Measurements from ENCODE around the gene PCDHGA2.
"Not testable (repeated sequence)": the region's sequence is repeated elsewhere in the genome, so short reads cannot be mapped to it uniquely, and the experiment has no call there.

The PCDHGA2 gene

DNA sequence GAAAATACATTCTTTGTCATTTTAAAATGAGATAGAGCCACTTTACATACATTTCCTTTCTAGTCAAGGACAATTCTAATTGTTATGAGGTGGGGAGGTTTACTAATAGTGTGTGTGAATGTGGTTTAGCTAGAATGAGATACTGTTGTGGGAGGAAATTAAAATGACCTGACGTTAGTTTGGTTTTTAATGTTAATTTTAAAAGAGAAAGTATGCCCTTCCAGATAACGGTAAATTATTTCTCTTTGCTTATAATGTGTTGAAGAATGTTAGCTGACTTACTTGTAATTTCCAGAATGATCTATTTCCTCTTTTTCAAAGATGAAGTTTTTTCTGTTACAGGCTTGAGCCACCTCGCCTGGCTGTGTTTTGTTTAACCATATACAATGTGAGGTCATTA lies 16.3 kb upstream of the PCDHGA2 start:
- no peaks in the 10 kb centered on the region for H3K27me3 ChIP-seq (ENCODE audit: insufficient read depth, low read depth)
- TF ChIP-seq, protein P1, sequence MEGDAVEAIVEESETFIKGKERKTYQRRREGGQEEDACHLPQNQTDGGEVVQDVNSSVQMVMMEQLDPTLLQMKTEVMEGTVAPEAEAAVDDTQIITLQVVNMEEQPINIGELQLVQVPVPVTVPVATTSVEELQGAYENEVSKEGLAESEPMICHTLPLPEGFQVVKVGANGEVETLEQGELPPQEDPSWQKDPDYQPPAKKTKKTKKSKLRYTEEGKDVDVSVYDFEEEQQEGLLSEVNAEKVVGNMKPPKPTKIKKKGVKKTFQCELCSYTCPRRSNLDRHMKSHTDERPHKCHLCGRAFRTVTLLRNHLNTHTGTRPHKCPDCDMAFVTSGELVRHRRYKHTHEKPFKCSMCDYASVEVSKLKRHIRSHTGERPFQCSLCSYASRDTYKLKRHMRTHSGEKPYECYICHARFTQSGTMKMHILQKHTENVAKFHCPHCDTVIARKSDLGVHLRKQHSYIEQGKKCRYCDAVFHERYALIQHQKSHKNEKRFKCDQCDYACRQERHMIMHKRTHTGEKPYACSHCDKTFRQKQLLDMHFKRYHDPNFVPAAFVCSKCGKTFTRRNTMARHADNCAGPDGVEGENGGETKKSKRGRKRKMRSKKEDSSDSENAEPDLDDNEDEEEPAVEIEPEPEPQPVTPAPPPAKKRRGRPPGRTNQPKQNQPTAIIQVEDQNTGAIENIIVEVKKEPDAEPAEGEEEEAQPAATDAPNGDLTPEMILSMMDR (conservative IDR thresholded peaks at IDR 0.05; ENCODE audit: low read depth, low read length), result no peak
- H2AFZ ChIP-seq (ENCODE audit: low read depth), result no peak overlapping the region
- no peaks in the 10 kb centered on the region for H3K4me1 ChIP-seq (ENCODE audit: low read depth, poor library complexity, severe bottlenecking)
- H3K9ac ChIP-seq, result no peak overlapping the region
- H3K79me2 ChIP-seq (ENCODE audit: insufficient read depth, low read depth), result peaks cover 30% of the 10 kb centered on the region
- no peak overlapping the region for H3K4me2 ChIP-seq
- H3K27ac ChIP-seq, result no peak overlapping the region
- peaks cover 9% of the 10 kb centered on the region; the same call in 1 of the 2 replicates for H3K36me3 ChIP-seq (ENCODE audit: insufficient read depth)
- no peaks in the 10 kb centered on the region for H4K20me1 ChIP-seq (ENCODE audit: insufficient read depth)
- no peak overlapping the region for H3K4me3 ChIP-seq (IDR thresholded peaks at IDR 0.05; ENCODE audit: insufficient read depth, low read depth, low read length)

DNA sequence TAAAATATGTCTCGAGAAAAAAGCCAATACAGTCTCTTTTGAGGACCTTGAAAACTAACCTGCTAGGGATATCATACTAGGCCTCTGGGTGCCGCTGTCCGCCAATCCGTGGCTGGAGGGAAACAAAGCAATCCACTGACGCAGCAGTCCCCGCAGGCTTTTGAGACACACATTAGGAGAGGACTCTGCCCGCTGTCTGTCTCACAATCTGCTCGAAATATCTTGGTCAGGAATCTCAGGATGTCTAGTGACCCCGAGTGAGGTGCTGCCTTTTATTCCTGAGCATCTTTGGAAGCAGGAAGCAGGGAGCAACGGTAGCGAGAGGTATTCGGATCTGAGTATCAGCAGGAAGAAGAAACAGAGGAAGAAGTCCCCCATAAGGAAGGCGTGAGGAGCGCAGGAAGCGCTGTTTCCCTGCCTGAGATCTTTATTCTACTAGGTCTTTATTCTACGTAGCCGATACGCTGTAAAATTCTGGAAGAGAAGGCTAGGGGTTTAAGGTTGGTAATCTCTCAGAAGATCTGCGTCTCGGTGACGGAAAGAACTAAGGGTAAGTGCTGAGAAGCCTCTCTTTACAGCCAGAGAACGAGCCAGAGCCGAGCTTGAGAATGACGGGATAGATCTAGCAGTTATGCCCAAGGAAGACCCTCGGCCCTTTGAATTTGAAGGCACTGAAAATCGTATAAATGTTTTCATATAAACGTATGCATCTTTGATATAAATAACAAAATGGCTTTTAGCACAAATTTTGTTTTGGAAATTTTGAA lies 12.3 kb upstream of the PCDHGA2 start:
- Histone ChIP-seq H3K27ac (peak overlapping the region; percentile 34; the same call in 1 of the 2 replicates), H3K36me3 (ENCODE audit: insufficient read depth) (no peaks in the 10 kb centered on the region), H2AFZ (ENCODE audit: low read depth) (peak overlapping the region; percentile 64), H3K79me2 (ENCODE audit: insufficient read depth, low read depth) (no peaks in the 10 kb centered on the region), H4K20me1 (ENCODE audit: insufficient read depth) (no peaks in the 10 kb centered on the region), H3K4me1 (ENCODE audit: low read depth, poor library complexity, severe bottlenecking) (no peaks in the 10 kb centered on the region), H3K4me3 (IDR thresholded peaks at IDR 0.05; ENCODE audit: insufficient read depth, low read depth, low read length) (no peak overlapping the region), H3K4me2 (peak overlapping the region; percentile 28; the same call in 1 of the 2 replicates), H3K27me3 (ENCODE audit: insufficient read depth, low read depth) (no peaks in the 10 kb centered on the region), H3K9ac (peak overlapping the region; percentile 55; the same call in 1 of the 2 replicates)
- TF ChIP-seq, protein P1 (conservative IDR thresholded peaks at IDR 0.05; ENCODE audit: low read depth, low read length), result 0 out of 2 replicates have a peak, but pooled peaks have one; percentile 15

DNA sequence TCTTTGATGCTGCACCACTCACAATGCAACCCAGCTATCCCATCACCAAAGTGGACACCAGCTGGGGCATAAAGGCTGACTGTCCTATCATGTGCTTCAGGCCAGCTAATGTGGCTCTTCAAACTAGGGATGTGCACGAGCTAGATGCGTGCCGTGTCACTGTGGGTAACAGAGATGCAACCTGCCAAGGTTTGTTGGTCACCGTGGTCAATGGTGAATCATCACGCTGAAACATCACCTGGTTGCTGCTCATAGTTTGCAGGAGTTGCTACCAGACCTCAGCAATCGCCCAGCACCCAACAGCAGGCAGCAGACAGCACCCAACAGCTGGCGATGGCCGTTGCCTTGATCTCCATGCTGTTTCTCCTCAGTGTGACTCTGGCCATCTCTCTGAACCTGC lies 10.3 kb upstream of the PCDHGA2 start:
- Histone ChIP-seq H2AFZ (ENCODE audit: low read depth) (no peak overlapping the region), H3K79me2 (ENCODE audit: insufficient read depth, low read depth) (no peaks in the 10 kb centered on the region), H4K20me1 (ENCODE audit: insufficient read depth) (no peaks in the 10 kb centered on the region), H3K4me2 (no peak overlapping the region), H3K27me3 (ENCODE audit: insufficient read depth, low read depth) (no peaks in the 10 kb centered on the region), H3K4me3 (IDR thresholded peaks at IDR 0.05; ENCODE audit: insufficient read depth, low read depth, low read length) (no peak overlapping the region), H3K27ac (no peak overlapping the region), H3K9ac (no peak overlapping the region), H3K36me3 (ENCODE audit: insufficient read depth) (no peaks in the 10 kb centered on the region), H3K4me1 (ENCODE audit: low read depth, poor library complexity, severe bottlenecking) (no peaks in the 10 kb centered on the region)
- TF ChIP-seq, protein P1 (conservative IDR thresholded peaks at IDR 0.05; ENCODE audit: low read depth, low read length), result no peak

DNA sequence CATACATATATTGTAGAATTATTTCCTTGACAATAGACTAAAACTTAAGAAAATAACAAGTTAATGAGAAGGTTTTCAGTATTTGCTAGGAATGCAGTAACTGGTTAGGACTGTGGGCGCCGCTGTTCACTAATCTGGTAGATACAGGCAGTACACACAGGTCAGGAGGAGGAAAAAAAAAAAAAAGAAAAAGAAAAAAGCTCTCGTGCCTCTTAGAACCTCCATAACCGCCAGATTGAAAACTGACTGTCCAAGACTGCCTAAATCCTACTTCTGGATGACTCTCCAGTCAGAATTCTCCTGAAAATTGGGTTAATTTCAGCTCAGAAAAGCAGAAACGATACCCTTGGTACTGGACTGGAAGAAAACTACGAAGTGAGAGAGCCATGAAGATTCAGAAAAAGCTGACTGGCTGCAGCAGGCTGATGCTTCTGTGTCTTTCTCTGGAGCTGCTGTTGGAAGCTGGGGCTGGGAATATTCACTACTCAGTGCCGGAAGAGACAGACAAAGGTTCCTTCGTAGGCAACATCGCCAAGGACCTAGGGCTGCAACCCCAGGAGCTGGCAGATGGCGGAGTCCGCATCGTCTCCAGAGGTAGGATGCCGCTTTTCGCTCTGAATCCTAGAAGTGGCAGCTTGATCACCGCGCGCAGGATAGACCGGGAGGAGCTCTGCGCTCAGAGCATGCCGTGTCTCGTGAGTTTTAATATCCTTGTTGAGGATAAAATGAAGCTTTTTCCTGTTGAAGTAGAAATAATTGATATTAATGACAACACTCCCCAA lies 8.1 kb upstream of the PCDHGA2 start, which contains the start of gene PCDHGA1:
PCDHGA1 (plus strand) TSS at position 216 of the 782 bp plus-strand sequence.
- H2AFZ ChIP-seq (ENCODE audit: low read depth), result no peak within 1 kb of the TSS
- no peaks in the 10 kb centered on the region for H3K79me2 ChIP-seq (ENCODE audit: insufficient read depth, low read depth)
- H3K4me1 ChIP-seq (ENCODE audit: low read depth, poor library complexity, severe bottlenecking), result no peaks in the 10 kb centered on the region
- H3K27me3 ChIP-seq (ENCODE audit: insufficient read depth, low read depth), result no peaks in the 10 kb centered on the region
- TF ChIP-seq, protein P1 (conservative IDR thresholded peaks at IDR 0.05; ENCODE audit: low read depth, low read length), result no peak
- no peaks in the 10 kb centered on the region for H4K20me1 ChIP-seq (ENCODE audit: insufficient read depth)
- H3K4me3 ChIP-seq (IDR thresholded peaks at IDR 0.05; ENCODE audit: insufficient read depth, low read depth, low read length), result no peak within 1 kb of the TSS
- no peak within 1 kb of the TSS for H3K9ac ChIP-seq
- H3K36me3 ChIP-seq (ENCODE audit: insufficient read depth), result no peaks in the 10 kb centered on the region
- no peak within 1 kb of the TSS for H3K4me2 ChIP-seq
- H3K27ac ChIP-seq, result no peak within 1 kb of the TSS

DNA sequence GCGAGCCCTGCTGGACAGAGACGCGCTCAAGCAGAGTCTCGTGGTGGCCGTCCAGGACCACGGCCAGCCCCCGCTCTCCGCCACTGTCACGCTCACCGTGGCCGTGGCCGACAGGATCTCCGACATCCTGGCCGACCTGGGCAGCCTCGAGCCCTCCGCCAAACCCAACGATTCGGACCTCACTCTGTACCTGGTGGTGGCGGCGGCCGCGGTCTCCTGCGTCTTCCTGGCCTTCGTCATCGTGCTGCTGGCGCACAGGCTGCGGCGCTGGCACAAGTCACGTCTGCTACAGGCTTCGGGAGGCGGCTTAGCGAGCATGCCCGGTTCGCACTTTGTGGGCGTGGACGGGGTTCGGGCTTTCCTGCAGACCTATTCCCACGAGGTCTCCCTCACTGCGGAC lies 6.0 kb upstream of the PCDHGA2 start:
- not testable (repeated sequence) for H3K27ac ChIP-seq; H3K9ac ChIP-seq; H3K27me3 ChIP-seq (ENCODE audit: insufficient read depth, low read depth); H3K36me3 ChIP-seq (ENCODE audit: insufficient read depth); H3K79me2 ChIP-seq (ENCODE audit: insufficient read depth, low read depth); H3K4me1 ChIP-seq (ENCODE audit: low read depth, poor library complexity, severe bottlenecking); H2AFZ ChIP-seq (ENCODE audit: low read depth); H3K4me2 ChIP-seq; H3K4me3 ChIP-seq (IDR thresholded peaks at IDR 0.05; ENCODE audit: insufficient read depth, low read depth, low read length); H4K20me1 ChIP-seq (ENCODE audit: insufficient read depth)

DNA sequence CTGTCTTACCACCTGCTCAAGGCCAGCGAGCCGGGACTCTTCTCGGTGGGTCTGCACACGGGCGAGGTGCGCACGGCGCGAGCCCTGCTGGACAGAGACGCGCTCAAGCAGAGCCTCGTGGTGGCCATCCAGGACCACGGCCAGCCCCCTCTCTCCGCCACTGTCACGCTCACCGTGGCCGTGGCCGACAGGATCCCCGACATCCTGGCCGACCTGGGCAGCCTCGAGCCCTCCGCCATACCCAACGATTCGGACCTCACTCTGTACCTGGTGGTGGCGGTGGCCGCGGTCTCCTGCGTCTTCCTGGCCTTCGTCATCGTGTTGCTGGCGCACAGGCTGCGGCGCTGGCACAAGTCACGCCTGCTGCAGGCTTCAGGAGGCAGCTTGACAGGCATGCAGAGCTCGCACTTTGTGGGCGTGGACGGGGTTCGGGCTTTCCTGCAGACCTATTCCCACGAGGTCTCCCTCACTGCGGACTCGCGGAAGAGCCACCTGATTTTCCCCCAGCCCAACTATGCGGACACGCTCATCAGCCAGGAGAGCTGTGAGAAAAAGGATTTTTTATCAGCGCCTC lies 2.3 kb downstream of the PCDHGA2 start:
- not testable (repeated sequence) for H2AFZ ChIP-seq (ENCODE audit: low read depth); H3K4me3 ChIP-seq (IDR thresholded peaks at IDR 0.05; ENCODE audit: insufficient read depth, low read depth, low read length); H4K20me1 ChIP-seq (ENCODE audit: insufficient read depth)

More for the DNA sequence above, 2.3 kb downstream of the PCDHGA2 start:
- not testable (repeated sequence) for H3K9ac ChIP-seq; H3K4me1 ChIP-seq (ENCODE audit: low read depth, poor library complexity, severe bottlenecking); H3K4me2 ChIP-seq; H3K79me2 ChIP-seq (ENCODE audit: insufficient read depth, low read depth); H3K27me3 ChIP-seq (ENCODE audit: insufficient read depth, low read depth); H3K27ac ChIP-seq; H3K36me3 ChIP-seq (ENCODE audit: insufficient read depth)

All from KMS-11 (cell line).